Nephron (organoid): ENCODE data around the gene INTS11.

Experiments used
- H3K27ac Mint-ChIP-seq, 3 experiments: 2 replicates each; pipeline ENCODE4 v1.8.0; 2020; ENCODE audit warnings: mixed read lengths in 3 of 3, mild to moderate bottlenecking in 2 of 3, moderate library complexity in 1 of 3
- H3K27me3 Mint-ChIP-seq: 2 replicates; pipeline ENCODE4 v1.8.0; 2021; ENCODE audit warnings: low read depth, mild to moderate bottlenecking, moderate library complexity, mixed read lengths
- H3K36me3 Mint-ChIP-seq: 2 replicates; pipeline ENCODE4 v1.8.0; 2020; ENCODE audit warnings: low read depth, mixed read lengths
- H3K4me1 Mint-ChIP-seq: 2 replicates; pipeline ENCODE4 v1.8.0; 2020; ENCODE audit warnings: mixed read lengths
- H3K4me3 Mint-ChIP-seq, 3 experiments: 2 replicates each; pipeline ENCODE4 v1.8.0; 2020; ENCODE audit warnings: mild to moderate bottlenecking in 3 of 3, mixed read lengths in 3 of 3, moderate library complexity in 2 of 3
- H3K9me3 Mint-ChIP-seq: 2 replicates; pipeline ENCODE4 v1.8.0; 2020; ENCODE audit warnings: mixed read lengths
- CTCF ChIP-seq, 3 experiments: fragments of 200-600 bp; sonication (generic); IDR thresholded peaks; one replicate each; pipeline ENCODE4 v1.5.0; 2021; ENCODE audit warnings: antibody characterized with exemption in 3 of 3; ENCODE audit not compliant: unreplicated experiment in 3 of 3

The INTS11 gene

GRCh38 chr1:1284221-1285101 lies 40.0 kb downstream of the INTS11 start:
- Mint-ChIP-seq H3K4me3 (no peak overlapping the region), H3K27ac (no peak overlapping the region), H3K36me3 (no peaks in the 10 kb centered on the region), H3K9me3 (no peaks in the 10 kb centered on the region), H3K27me3 (peaks cover 6% of the 10 kb centered on the region), H3K4me1 (peaks cover 4% of the 10 kb centered on the region)
- TF ChIP-seq CTCF (IDR thresholded peaks at IDR 0.05; ENCODE audit: unreplicated experiment in 3 of 3), result no peak

GRCh38 chr1:1283821-1284220 lies 40.6 kb downstream of the INTS11 start:
- peaks cover 6% of the 10 kb centered on the region for H3K27me3 Mint-ChIP-seq
- no peaks in the 10 kb centered on the region for H3K9me3 Mint-ChIP-seq
- H3K4me3 Mint-ChIP-seq, result no peak overlapping the region
- no peak overlapping the region for H3K27ac Mint-ChIP-seq
- no peaks in the 10 kb centered on the region for H3K36me3 Mint-ChIP-seq
- TF ChIP-seq CTCF (IDR thresholded peaks at IDR 0.05; ENCODE audit: unreplicated experiment in 3 of 3), result no peak
- H3K4me1 Mint-ChIP-seq, result peaks cover 4% of the 10 kb centered on the region

- no peak overlapping the region for H3K27ac Mint-ChIP-seq
- no peak overlapping the region for H3K4me3 Mint-ChIP-seq
- no peaks in the 10 kb centered on the region for H3K9me3 Mint-ChIP-seq
- peaks cover 4% of the 10 kb centered on the region for H3K4me1 Mint-ChIP-seq
- H3K27me3 Mint-ChIP-seq, result peaks cover 6% of the 10 kb centered on the region
- H3K36me3 Mint-ChIP-seq, result no peaks in the 10 kb centered on the region
- no peak for TF ChIP-seq CTCF (IDR thresholded peaks at IDR 0.05; ENCODE audit: unreplicated experiment in 3 of 3)
Observed at GRCh38 chr1:1282998-1283397, 41.5 kb downstream of the INTS11 start.

- Mint-ChIP-seq H3K27me3 (peaks cover 6% of the 10 kb centered on the region), H3K4me1 (peaks cover 4% of the 10 kb centered on the region), H3K36me3 (no peaks in the 10 kb centered on the region), H3K9me3 (no peaks in the 10 kb centered on the region), H3K27ac (no peak overlapping the region), H3K4me3 (no peak overlapping the region)
- no peak for TF ChIP-seq CTCF (IDR thresholded peaks at IDR 0.05; ENCODE audit: unreplicated experiment in 3 of 3)
Observed at GRCh38 chr1:1281533-1282321, 42.7 kb downstream of the INTS11 start.

GRCh38 chr1:1280782-1281481 lies 43.5 kb downstream of the INTS11 start:
- Mint-ChIP-seq H3K4me3 (no peak overlapping the region), H3K4me1 (peaks cover 4% of the 10 kb centered on the region), H3K27ac (no peak overlapping the region), H3K27me3 (peaks cover 6% of the 10 kb centered on the region), H3K36me3 (no peaks in the 10 kb centered on the region), H3K9me3 (no peaks in the 10 kb centered on the region)
- TF ChIP-seq CTCF (IDR thresholded peaks at IDR 0.05; ENCODE audit: unreplicated experiment in 3 of 3), result no peak
